Cardiac muscle cell (in vitro differentiated cells and primary cell): Measurements from ENCODE around the gene DKK1. TPM values are rescaled to one million over a fixed set of nuclear protein-coding genes. Genes with fewer than 3 reads are reported as not detected.
A peak's percentile ranks its signal among the peaks of the same experiment; 100 is the strongest.

Experiments
- DNase-seq, 2 donors: peaks; one replicate each; pipeline versions ENCODE4 v3.0.0 to v3.0.0-alpha.2; 2010 to 2017; ENCODE audit warnings: low read depth in 1 of 2, low spot score in 1 of 2
- H3K27ac ChIP-seq: fragments of 200-600 bp; sonication (generic); 2 replicates; pipeline ENCODE4 v1.5.1; 2016
- H3K27me3 ChIP-seq: fragments of 200-600 bp; sonication (generic); 2 replicates; pipeline ENCODE4 v1.6.0; 2016; ENCODE audit warnings: control low read depth
- H3K36me3 ChIP-seq: fragments of 200-600 bp; sonication (generic); 2 replicates; pipeline ENCODE4 v1.5.1; 2016; ENCODE audit warnings: control low read depth
- H3K4me1 ChIP-seq: fragments of 200-600 bp; sonication (generic); 2 replicates; pipeline ENCODE4 v1.8.1; 2017; ENCODE audit warnings: low read depth, mild to moderate bottlenecking, mixed run types
- H3K4me3 ChIP-seq: fragments of 200-600 bp; sonication (generic); 2 replicates; pipeline ENCODE4 v1.5.1; 2016; ENCODE audit warnings: mild to moderate bottlenecking
- H3K9me3 ChIP-seq: fragments of 200-600 bp; sonication (generic); 2 replicates; pipeline ENCODE4 v1.5.1; 2017; ENCODE audit warnings: low read depth, mild to moderate bottlenecking, control low read depth
- polyA plus RNA-seq: library from polyadenylated mRNA; unstranded; fragments of >200 nt; fragmentation: Nextera tagmentation; extraction: Ambion mirVana; gene quantifications from 2 replicates; pipeline ENCODE4 v1.2.1, GENCODE V29; 2016
- total RNA-seq: library from RNA; depleted of rRNA; stranded (reverse); fragments of >200 nt; gene quantifications from 2 replicates; pipeline ENCODE4 v1.2.3, GENCODE V29; 2016
- TF ChIP-seq, protein P1 (sequence below): IDR thresholded peaks from 2 replicates; pipeline ENCODE4 v1.5.1; 2012; ENCODE audit warnings: low read depth, mild to moderate bottlenecking, low read length

The DKK1 gene
- total and polyA plus RNA-seq, 2 experiments from 2014 or later = 3.2 to 11.1 TPM

DNA sequence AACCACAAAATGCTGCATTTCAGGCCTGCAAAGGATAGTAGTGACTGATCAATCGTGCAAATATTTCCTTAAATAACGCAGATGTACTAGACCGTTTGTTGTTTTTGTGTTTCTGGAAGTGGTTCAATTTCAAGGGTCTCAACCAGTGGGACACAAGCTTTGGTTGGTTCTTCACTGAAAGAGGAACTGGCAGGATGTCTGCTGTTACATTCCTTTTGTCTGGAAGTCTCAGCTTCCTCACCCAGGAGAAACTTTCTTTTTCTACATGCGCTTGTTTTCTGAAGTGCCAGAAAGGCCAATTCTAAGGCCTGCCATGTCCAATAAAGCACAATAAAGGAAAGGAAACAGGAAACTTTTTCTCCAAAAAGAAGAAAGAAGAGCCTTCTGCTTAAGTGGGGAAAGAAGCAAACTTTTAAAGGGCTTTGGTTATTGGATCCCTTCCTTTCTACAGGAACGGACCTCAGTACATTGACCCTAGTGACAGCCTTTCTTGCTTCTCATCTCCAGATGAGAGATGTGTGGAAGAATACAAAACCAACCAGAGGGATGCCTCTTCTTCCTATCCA lies 4.1 kb downstream of the DKK1 start:
- no peak overlapping the region for H3K4me3 ChIP-seq
- DNase-seq = peak in 1 of 2 donors; percentile 59
- peaks cover 10% of the 10 kb centered on the region for H3K27me3 ChIP-seq
- no peaks in the 10 kb centered on the region for H3K9me3 ChIP-seq
- no peak overlapping the region for H3K27ac ChIP-seq
- TF ChIP-seq, protein P1, sequence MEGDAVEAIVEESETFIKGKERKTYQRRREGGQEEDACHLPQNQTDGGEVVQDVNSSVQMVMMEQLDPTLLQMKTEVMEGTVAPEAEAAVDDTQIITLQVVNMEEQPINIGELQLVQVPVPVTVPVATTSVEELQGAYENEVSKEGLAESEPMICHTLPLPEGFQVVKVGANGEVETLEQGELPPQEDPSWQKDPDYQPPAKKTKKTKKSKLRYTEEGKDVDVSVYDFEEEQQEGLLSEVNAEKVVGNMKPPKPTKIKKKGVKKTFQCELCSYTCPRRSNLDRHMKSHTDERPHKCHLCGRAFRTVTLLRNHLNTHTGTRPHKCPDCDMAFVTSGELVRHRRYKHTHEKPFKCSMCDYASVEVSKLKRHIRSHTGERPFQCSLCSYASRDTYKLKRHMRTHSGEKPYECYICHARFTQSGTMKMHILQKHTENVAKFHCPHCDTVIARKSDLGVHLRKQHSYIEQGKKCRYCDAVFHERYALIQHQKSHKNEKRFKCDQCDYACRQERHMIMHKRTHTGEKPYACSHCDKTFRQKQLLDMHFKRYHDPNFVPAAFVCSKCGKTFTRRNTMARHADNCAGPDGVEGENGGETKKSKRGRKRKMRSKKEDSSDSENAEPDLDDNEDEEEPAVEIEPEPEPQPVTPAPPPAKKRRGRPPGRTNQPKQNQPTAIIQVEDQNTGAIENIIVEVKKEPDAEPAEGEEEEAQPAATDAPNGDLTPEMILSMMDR = no peak
- H3K4me1 ChIP-seq = no peaks in the 10 kb centered on the region
- no peaks in the 10 kb centered on the region for H3K36me3 ChIP-seq

DNA sequence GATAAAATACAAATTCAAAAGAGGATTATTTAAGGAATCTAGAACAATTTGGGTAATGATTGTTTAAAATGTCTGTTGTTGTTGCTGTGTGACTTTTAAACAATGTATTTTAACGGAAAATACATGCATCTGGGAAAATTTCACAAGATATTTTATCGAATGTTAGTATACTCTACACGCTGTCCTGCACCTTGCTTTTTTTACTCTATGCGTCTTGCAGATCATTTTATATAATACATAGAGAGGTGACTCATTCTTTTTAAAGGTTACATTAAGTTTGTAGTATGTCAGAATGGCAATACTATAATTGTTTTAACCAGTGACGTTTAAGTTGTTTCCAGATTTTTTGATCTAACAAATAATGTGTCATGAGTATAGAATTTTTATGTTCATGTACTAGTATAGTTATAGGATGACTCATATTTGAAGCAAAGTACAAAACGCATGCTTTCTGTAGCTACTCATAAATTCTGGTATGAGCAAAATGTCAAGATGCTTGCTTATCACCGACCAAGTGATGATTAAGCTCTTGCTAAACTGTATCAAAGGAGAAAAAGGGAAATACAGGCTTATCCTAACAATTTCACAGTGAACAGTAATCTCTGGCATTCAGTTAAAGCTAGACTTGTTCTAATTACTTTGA lies 4.9 kb downstream of the DKK1 start:
- no peak overlapping the region for H3K27ac ChIP-seq
- peak in 1 of 2 donors; percentile 94 for DNase-seq
- no peaks in the 10 kb centered on the region for H3K9me3 ChIP-seq
- TF ChIP-seq, protein P1 = no peak
- no peak overlapping the region for H3K4me3 ChIP-seq
- H3K4me1 ChIP-seq = no peaks in the 10 kb centered on the region
- no peaks in the 10 kb centered on the region for H3K36me3 ChIP-seq
- H3K27me3 ChIP-seq = peaks cover 10% of the 10 kb centered on the region

DNA sequence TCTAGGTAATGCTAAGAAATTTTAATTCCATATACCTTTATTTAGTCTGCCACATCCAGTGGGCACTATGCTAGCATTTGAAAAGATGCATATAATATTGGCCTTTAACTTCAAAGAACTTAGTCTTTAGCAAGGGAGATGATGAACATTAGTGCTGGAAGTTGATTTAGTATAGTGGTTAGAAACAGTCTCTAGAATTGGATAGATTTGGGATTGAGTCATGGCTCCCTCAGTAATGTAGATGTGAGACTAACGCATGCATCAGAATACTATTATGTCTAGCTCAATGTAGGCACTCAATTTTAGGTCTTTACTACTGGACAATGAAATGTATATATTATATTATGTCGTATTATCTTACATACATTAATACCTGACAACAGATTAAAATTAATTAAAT lies 5.8 kb downstream of the DKK1 start:
- H3K4me3 ChIP-seq = no peak overlapping the region
- no peaks in the 10 kb centered on the region for H3K4me1 ChIP-seq
- no peak for DNase-seq
- no peaks in the 10 kb centered on the region for H3K36me3 ChIP-seq
- H3K27me3 ChIP-seq = peaks cover 5% of the 10 kb centered on the region
- TF ChIP-seq, protein P1 = no peak
- H3K27ac ChIP-seq = no peak overlapping the region
- no peaks in the 10 kb centered on the region for H3K9me3 ChIP-seq

DNA sequence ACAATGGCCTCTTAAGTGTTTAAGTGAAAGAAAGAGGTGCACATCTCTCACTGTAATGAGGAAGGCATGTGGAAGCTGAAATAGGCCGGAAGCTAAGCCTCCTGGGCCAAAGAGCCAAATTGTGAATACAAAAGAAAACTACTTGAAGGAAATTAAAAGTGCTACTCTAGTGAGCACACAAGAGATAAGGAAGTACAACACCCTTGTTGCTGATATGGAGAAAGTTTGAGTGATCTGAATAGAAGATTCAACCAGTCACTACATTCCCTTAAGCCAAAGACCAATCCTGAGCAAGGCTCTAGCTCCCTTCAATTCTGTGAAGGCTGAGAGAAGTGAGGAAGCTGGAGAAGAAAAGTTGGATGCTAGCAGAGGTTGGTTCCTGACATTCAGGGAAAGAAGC lies 8.2 kb downstream of the DKK1 start:
- Histone ChIP-seq H3K27me3 (no peaks in the 10 kb centered on the region), H3K4me1 (no peaks in the 10 kb centered on the region), H3K27ac (no peak overlapping the region), H3K36me3 (no peaks in the 10 kb centered on the region), H3K4me3 (no peak overlapping the region), H3K9me3 (no peaks in the 10 kb centered on the region)
- TF ChIP-seq, protein P1 = no peak
- DNase-seq = no peak

DNA sequence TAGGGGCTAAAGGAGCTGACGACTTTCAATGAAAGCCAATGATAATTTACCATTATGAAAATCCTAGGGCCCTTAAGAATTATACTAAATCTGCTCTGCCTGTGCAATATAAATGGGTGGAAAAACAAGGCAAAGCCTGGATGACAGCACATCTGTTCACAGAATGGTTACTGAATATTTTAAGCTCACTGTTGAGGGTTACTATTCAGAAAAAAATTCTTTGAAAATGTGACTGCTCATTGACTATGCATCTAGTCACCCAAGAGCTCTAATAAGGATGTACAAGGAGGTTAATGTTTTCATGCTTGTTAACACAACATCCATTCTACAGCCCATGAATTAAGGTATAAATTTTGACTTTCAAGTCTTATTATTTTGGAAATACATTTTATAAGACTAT lies 8.9 kb downstream of the DKK1 start:
- no peak for DNase-seq
- H3K4me3 ChIP-seq = no peak overlapping the region
- no peak overlapping the region for H3K27ac ChIP-seq
- no peaks in the 10 kb centered on the region for H3K9me3 ChIP-seq
- no peaks in the 10 kb centered on the region for H3K36me3 ChIP-seq
- no peaks in the 10 kb centered on the region for H3K4me1 ChIP-seq
- H3K27me3 ChIP-seq = no peaks in the 10 kb centered on the region
- TF ChIP-seq, protein P1 = no peak
